ENCODE measurements around the gene HTRA3. TPM values are rescaled to one million over a fixed set of nuclear protein-coding genes. Genes with fewer than 3 reads are reported as not detected.

Gene HTRA3
- total RNA-seq, 1 experiment from 2014 or later: not detected

- no peak overlapping the region for H3K27ac Mint-ChIP-seq (ENCODE audit: unreplicated experiment)
- no peaks in the 10 kb centered on the region for H3K27me3 Mint-ChIP-seq (ENCODE audit: unreplicated experiment)
- no peaks in the 10 kb centered on the region for H3K36me3 Mint-ChIP-seq (ENCODE audit: insufficient read depth, unreplicated experiment)
- TF ChIP-seq, protein P1, sequence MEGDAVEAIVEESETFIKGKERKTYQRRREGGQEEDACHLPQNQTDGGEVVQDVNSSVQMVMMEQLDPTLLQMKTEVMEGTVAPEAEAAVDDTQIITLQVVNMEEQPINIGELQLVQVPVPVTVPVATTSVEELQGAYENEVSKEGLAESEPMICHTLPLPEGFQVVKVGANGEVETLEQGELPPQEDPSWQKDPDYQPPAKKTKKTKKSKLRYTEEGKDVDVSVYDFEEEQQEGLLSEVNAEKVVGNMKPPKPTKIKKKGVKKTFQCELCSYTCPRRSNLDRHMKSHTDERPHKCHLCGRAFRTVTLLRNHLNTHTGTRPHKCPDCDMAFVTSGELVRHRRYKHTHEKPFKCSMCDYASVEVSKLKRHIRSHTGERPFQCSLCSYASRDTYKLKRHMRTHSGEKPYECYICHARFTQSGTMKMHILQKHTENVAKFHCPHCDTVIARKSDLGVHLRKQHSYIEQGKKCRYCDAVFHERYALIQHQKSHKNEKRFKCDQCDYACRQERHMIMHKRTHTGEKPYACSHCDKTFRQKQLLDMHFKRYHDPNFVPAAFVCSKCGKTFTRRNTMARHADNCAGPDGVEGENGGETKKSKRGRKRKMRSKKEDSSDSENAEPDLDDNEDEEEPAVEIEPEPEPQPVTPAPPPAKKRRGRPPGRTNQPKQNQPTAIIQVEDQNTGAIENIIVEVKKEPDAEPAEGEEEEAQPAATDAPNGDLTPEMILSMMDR (IDR thresholded peaks at IDR 0.05; ENCODE audit: unreplicated experiment): no peak
- intact Hi-C loops (cut with micrococcal nuclease; ENCODE audit: unreplicated experiment): no loop called here
- no peak for DNase-seq
- no peak overlapping the region for H3K4me3 Mint-ChIP-seq (ENCODE audit: low read depth, unreplicated experiment)
- H3K9me3 Mint-ChIP-seq (ENCODE audit: low read depth, unreplicated experiment): no peaks in the 10 kb centered on the region
- CTCF ChIA-PET: no interaction called here
- H3K4me1 Mint-ChIP-seq (ENCODE audit: low read depth, unreplicated experiment): no peaks in the 10 kb centered on the region
- BruUV-seq (replicated peaks): no TSS peak
Measured at GRCh38 chr4:8233672-8234484, 35.7 kb upstream of the HTRA3 start.

DNA sequence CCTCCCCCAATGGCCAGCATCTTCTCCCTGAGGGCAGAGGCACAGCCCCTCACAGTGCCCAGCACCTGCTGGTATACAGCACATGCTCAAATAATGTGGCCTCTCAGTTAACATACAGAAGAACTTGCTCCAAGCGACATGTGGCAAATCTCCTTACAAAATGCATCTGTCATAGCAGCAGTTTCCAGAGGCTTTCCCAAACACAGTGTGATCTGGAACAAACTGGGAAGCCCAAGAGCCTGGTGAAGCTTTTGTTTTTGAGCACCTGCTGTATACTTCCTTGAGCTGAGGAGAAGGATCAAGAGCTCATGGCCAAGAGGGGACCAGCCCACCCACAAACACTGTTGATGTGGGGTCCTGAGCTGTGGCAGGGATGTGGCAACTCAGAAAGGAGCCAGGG is 34.8 kb upstream of the HTRA3 start:
- intact Hi-C loops (cut with micrococcal nuclease; ENCODE audit: unreplicated experiment): no loop called here
- Mint-ChIP-seq H3K27me3 (ENCODE audit: unreplicated experiment) (no peaks in the 10 kb centered on the region), H3K9me3 (ENCODE audit: low read depth, unreplicated experiment) (no peaks in the 10 kb centered on the region), H3K4me1 (ENCODE audit: low read depth, unreplicated experiment) (no peaks in the 10 kb centered on the region), H3K4me3 (ENCODE audit: low read depth, unreplicated experiment) (no peak overlapping the region), H3K36me3 (ENCODE audit: insufficient read depth, unreplicated experiment) (no peaks in the 10 kb centered on the region), H3K27ac (ENCODE audit: unreplicated experiment) (no peak overlapping the region)
- TF ChIP-seq, protein P1 (IDR thresholded peaks at IDR 0.05; ENCODE audit: unreplicated experiment): no peak
- no peak for DNase-seq
- BruUV-seq (replicated peaks): no TSS peak
- CTCF ChIA-PET: interaction anchor here (1.6 kb wide), 1 partner anchor 58 kb away, joined by 6 read pairs; no protein-coding TSS in a partner anchor

GRCh38 chr4:8235224-8235623 is 34.3 kb upstream of the HTRA3 start:
- Mint-ChIP-seq H3K27ac (ENCODE audit: unreplicated experiment) (no peak overlapping the region), H3K27me3 (ENCODE audit: unreplicated experiment) (no peaks in the 10 kb centered on the region), H3K9me3 (ENCODE audit: low read depth, unreplicated experiment) (no peaks in the 10 kb centered on the region), H3K4me3 (ENCODE audit: low read depth, unreplicated experiment) (no peak overlapping the region), H3K36me3 (ENCODE audit: insufficient read depth, unreplicated experiment) (no peaks in the 10 kb centered on the region), H3K4me1 (ENCODE audit: low read depth, unreplicated experiment) (no peaks in the 10 kb centered on the region)
- TF ChIP-seq, protein P1 (IDR thresholded peaks at IDR 0.05; ENCODE audit: unreplicated experiment): no peak
- intact Hi-C loops (cut with micrococcal nuclease; ENCODE audit: unreplicated experiment): no loop called here
- BruUV-seq (replicated peaks): no TSS peak
- DNase-seq: no peak
- CTCF ChIA-PET: interaction anchor here (1.6 kb wide), 1 partner anchor 58 kb away, joined by 6 read pairs; no protein-coding TSS in a partner anchor

- BruUV-seq (replicated peaks): no TSS peak
- no peak overlapping the region for H3K27ac Mint-ChIP-seq (ENCODE audit: unreplicated experiment)
- no peak for DNase-seq
- H3K4me1 Mint-ChIP-seq (ENCODE audit: low read depth, unreplicated experiment): no peaks in the 10 kb centered on the region
- intact Hi-C loops (cut with micrococcal nuclease; ENCODE audit: unreplicated experiment): no loop called here
- TF ChIP-seq, protein P1 (IDR thresholded peaks at IDR 0.05; ENCODE audit: unreplicated experiment): no peak
- CTCF ChIA-PET: interaction anchor here (1.6 kb wide), 1 partner anchor 59 kb away, joined by 6 read pairs; no protein-coding TSS in a partner anchor
- no peak overlapping the region for H3K4me3 Mint-ChIP-seq (ENCODE audit: low read depth, unreplicated experiment)
- no peaks in the 10 kb centered on the region for H3K9me3 Mint-ChIP-seq (ENCODE audit: low read depth, unreplicated experiment)
- no peaks in the 10 kb centered on the region for H3K27me3 Mint-ChIP-seq (ENCODE audit: unreplicated experiment)
- no peaks in the 10 kb centered on the region for H3K36me3 Mint-ChIP-seq (ENCODE audit: insufficient read depth, unreplicated experiment)
Measured at GRCh38 chr4:8235686-8236085, 33.9 kb upstream of the HTRA3 start.

All from Calu3 (cell line).